LNCaP clone FGC (cell line): ENCODE results near the gene OMP.

Experiments used
- DNase-seq: peaks from one replicate; pipeline ENCODE4 v3.0.0-alpha.2; 2011; ENCODE audit warnings: low read depth
- H3K4me3 ChIP-seq: 2 replicates; pipeline ENCODE4 v1.5.1; 2011; ENCODE audit warnings: mild to moderate bottlenecking, low read depth, low read length, control low read depth
- TF ChIP-seq, protein P1 (sequence below): IDR thresholded peaks from 2 replicates; pipeline ENCODE4 v1.5.1; 2012; ENCODE audit warnings: mild to moderate bottlenecking; ENCODE audit not compliant: control insufficient read depth, insufficient read depth; ENCODE audit errors: extremely low read depth

OMP gene

DNA sequence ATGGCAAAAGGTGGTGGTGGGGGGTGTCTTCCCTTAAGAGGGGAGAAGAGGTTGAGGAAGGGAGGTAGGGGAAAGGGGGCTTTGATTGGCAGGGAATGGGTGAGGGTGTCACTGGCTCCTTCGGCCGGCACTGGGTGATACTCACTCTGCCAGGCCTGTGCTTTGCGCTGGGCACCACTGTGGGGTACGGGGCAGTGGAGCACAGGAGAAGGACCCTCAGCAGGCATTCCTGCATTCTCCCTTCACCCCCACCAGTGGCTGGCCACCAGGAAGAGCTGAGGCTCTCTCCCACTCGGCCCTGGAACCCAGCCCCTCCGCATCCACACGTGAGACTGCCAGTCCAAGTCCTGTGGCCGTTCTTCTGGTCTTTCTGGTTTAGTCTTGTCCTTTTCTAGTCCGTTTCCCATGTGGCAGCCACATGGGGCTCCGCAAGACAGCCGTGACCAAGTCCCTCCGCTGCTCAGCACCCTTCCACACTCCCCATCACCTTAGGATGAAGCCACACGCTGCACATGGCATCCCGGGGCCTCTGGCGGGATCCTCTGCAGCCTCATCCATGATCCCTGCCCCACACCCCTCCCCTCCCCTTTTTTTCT, 27.9 kb upstream of the OMP start:
- no peak overlapping the region for H3K4me3 ChIP-seq
- no peak for DNase-seq
- TF ChIP-seq, protein P1, sequence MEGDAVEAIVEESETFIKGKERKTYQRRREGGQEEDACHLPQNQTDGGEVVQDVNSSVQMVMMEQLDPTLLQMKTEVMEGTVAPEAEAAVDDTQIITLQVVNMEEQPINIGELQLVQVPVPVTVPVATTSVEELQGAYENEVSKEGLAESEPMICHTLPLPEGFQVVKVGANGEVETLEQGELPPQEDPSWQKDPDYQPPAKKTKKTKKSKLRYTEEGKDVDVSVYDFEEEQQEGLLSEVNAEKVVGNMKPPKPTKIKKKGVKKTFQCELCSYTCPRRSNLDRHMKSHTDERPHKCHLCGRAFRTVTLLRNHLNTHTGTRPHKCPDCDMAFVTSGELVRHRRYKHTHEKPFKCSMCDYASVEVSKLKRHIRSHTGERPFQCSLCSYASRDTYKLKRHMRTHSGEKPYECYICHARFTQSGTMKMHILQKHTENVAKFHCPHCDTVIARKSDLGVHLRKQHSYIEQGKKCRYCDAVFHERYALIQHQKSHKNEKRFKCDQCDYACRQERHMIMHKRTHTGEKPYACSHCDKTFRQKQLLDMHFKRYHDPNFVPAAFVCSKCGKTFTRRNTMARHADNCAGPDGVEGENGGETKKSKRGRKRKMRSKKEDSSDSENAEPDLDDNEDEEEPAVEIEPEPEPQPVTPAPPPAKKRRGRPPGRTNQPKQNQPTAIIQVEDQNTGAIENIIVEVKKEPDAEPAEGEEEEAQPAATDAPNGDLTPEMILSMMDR = no peak

DNA sequence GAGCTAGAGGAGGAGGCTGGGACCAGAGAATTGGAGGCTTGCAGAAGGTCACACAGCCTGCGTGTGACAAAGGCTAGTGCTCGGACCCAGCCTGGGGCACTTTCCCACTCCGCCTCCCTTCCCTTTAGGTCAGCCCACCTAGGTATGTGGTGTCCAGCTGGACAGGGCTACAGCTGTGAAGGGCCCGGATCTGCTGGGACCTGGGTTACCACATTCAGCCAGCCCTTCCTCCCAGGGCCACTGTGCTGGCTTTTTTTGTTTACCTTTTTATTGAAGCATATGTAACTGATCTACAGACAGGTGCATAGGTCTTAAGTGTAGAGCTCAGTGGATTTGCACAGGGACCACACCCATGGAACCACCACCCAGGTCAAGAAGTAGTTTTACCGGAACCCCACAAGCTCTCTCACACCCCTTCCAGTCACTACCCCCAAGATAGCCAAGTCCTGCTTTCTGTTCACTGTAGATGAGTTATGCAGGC, 27.2 kb upstream of the OMP start:
- H3K4me3 ChIP-seq = no peak overlapping the region
- TF ChIP-seq, protein P1 = no peak
- DNase-seq = no peak

DNA sequence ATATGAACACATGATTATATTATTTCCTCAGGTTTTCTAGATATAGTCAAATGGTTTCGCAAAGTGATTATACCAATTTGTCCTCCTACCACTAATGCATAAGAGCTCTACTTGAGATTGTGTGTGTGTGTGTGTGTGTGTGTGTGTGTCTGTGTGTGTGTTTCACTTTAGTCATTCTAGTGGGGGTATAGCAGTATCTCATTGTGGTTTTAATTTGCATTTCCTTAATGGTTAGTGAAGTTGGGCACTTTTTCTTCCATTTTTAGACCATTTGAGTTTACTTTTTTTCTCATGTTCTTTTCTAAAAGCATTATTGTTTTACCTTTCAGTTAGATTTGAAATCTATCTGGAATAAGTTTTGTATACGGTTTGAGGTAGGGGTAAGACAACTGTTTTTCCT, 23.0 kb upstream of the OMP start:
- H3K4me3 ChIP-seq = no peak overlapping the region
- no peak for DNase-seq
- TF ChIP-seq, protein P1 = no peak

DNA sequence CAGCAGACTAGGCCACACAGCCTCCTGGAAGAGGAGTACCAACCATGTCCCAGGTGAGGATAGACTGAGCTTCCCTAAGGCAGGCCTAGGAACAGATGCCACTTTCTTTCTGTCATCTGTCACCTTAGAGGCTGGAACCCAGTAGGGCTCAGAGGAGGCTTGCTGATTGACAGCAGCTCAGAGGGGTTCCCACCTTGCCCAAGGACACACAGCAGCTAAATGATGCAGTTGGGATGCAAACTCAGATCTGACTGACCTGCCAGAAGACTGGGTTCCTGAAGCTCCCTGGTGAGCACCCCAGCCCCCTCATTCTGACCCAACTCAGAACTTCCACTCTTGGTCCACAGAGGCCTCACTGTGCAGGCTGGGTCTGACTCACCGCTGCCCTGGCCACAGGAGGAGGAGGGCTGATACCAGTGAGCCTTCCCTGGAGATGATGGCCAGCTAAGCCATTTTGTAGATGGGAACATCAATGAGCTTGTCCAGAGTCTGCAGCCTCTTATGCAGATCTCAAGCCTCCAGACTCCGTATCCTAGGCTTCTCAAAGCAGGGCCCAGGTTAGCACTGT, 21.9 kb upstream of the OMP start:
- no peak for DNase-seq
- H3K4me3 ChIP-seq = no peak overlapping the region
- TF ChIP-seq, protein P1 = no peak

DNA sequence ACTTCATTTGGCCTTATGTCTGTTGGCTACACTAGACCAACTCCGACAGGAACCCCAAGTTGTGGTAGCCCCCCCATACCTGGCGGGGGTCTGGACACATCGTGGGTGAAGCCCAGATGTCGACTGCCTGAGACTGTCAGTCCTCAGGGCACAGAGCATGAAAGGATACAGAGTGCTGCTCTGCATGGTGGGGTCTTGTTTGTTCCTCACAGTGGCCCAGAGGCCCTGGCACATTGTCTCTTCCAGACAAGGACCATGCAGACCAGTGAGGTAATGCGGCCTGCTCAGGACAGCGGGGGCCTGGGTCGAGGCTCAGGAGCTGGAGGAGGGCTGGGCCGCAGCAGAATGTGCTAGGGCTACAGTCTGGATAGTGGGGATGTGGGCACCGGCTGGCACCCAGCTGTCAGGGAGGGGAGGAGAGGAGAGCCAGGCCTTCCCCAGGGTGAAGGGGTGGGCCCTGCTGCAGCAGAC, 21.2 kb upstream of the OMP start:
- TF ChIP-seq, protein P1 = no peak
- no peak for DNase-seq
- no peak overlapping the region for H3K4me3 ChIP-seq

DNA sequence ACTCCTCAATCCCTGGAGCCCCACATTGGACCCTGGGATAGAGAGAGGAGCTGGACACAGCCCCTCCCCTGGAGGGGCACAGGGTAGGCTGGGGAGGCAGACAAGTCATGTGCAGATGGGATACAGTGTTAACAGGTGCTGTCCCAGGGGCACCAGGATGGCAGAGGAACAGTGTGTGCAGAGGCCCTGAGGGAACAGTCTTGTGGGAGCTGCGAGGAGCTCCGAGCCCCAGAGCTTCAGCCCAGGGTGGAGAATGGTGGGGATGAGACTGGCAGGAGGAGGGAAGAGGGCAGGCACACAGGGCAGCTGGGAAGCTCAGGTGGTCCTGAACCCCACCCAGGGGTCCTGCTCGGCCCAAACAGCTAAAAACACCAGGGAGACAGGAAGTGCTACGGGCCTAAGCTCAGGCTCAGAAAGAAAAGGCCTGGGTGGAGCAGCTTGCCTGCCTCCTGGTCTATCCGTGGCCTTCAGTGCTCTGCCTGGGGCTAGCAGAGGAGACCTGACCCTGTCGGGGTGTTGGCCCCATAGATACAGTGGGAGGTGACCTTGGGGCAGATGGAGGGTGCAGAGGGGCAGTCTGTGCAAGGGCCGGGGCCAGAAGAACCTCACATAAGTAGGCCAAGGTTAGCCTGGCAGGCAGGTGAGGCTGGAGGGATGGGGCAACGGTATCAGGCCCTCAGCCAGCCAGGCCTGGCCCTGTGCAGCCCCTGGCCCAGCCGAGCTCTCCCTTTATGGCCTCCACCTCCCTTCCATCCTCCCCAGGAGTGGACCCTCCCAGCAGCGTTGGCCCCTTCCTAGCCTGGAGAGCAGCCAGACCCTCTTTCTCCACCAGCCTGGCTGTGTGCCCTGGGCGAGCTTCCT, 20.4 kb upstream of the OMP start:
- no peak overlapping the region for H3K4me3 ChIP-seq
- TF ChIP-seq, protein P1 = no peak

More for the DNA sequence above, 20.4 kb upstream of the OMP start:
- DNase-seq = no peak
